Gastroesophageal sphincter (tissue), 3 donors: Measurements from ENCODE around the gene TNS3.

ENCODE experiments used
- EP300 ChIP-seq: sonication (generic); formaldehyde crosslinking; IDR thresholded peaks from one replicate; pipeline ENCODE4 v1.6.1; 2017; ENCODE audit warnings: antibody characterized with exemption, mild to moderate bottlenecking
- POLR2A ChIP-seq, 2 donors: fragments of 450-650 bp; IDR thresholded peaks; one replicate each; pipeline ENCODE4 v1.6.1; 2017; ENCODE audit warnings: antibody characterized with exemption in 2 of 2, mild to moderate bottlenecking in 2 of 2, moderate library complexity in 1 of 2
- POLR2AphosphoS5 ChIP-seq: sonication (generic); formaldehyde crosslinking; IDR thresholded peaks from one replicate; pipeline ENCODE4 v1.6.1; 2017; ENCODE audit warnings: antibody characterized with exemption
- TF ChIP-seq, protein P1 (sequence below), 4 experiments: fragments of 200-600 bp in 2 of 4; fragments of 450-650 bp in 2 of 4; sonication (generic) in 1 of 4; IDR thresholded peaks; one replicate each; pipeline ENCODE4 v1.5.1; 2017 to 2019; ENCODE audit warnings: antibody characterized with exemption in 4 of 4, mild to moderate bottlenecking in 2 of 4, moderate library complexity in 2 of 4

DNA sequence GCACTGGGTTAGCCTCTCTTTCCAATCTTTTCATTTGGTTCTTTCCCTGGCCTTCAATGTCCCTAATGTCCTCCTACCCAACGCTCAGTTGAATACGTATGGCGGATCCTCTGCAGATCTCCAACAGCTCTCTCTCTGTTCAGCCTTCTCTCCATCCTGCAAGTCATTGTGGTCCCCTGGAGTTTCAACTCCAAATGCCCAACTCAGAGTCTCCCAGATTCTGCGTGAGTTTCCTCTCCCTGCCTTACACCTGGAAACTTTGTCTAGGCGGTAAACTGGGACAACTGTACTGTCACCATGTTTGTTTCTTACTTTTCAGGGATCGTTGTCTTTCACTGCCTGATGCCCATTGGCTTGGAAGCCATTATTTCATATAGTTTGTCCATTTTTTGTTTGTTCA lies 273.1 kb downstream of the TNS3 start:
- TF ChIP-seq, protein P1, sequence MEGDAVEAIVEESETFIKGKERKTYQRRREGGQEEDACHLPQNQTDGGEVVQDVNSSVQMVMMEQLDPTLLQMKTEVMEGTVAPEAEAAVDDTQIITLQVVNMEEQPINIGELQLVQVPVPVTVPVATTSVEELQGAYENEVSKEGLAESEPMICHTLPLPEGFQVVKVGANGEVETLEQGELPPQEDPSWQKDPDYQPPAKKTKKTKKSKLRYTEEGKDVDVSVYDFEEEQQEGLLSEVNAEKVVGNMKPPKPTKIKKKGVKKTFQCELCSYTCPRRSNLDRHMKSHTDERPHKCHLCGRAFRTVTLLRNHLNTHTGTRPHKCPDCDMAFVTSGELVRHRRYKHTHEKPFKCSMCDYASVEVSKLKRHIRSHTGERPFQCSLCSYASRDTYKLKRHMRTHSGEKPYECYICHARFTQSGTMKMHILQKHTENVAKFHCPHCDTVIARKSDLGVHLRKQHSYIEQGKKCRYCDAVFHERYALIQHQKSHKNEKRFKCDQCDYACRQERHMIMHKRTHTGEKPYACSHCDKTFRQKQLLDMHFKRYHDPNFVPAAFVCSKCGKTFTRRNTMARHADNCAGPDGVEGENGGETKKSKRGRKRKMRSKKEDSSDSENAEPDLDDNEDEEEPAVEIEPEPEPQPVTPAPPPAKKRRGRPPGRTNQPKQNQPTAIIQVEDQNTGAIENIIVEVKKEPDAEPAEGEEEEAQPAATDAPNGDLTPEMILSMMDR (IDR thresholded peaks at IDR 0.05): no peak
- no peak for TF ChIP-seq POLR2A (IDR thresholded peaks at IDR 0.05)
- no peak for TF ChIP-seq POLR2AphosphoS5
- TF ChIP-seq EP300: no peak
